Stimulated activated CD8-positive, alpha-beta memory T cell treated with anti-CD3 and anti-CD28 coated beads, Interleukin-12 subunit alpha, Interleukin-12 subunit beta, amount 100 ng/mL, for 24 hours (primary cell): Measurements from ENCODE around the gene EML1.

ENCODE experiments used
- DNase-seq: peaks from one replicate; pipeline ENCODE4 v3.0.0-alpha.2; 2020; ENCODE audit errors: extremely low read depth

Gene EML1

GRCh38 chr14:99902925-99903324 is 109.7 kb downstream of the EML1 start:
- DNase-seq: no peak

GRCh38 chr14:99904506-99904905 is 111.3 kb downstream of the EML1 start:
- no peak for DNase-seq

GRCh38 chr14:99905121-99905520 is 111.9 kb downstream of the EML1 start:
- DNase-seq: no peak

- DNase-seq: no peak
Observed at GRCh38 chr14:99907761-99908652, 114.8 kb downstream of the EML1 start.

- DNase-seq: no peak
Observed at GRCh38 chr14:99908653-99909250, 115.5 kb downstream of the EML1 start.

GRCh38 chr14:99909513-99910064 is 116.4 kb downstream of the EML1 start:
- DNase-seq: no peak

- DNase-seq: no peak
Observed at GRCh38 chr14:99910337-99911309, 117.4 kb downstream of the EML1 start.

- no peak for DNase-seq
Observed at GRCh38 chr14:99915305-99916090, 122.3 kb downstream of the EML1 start.

- no peak for DNase-seq
Observed at GRCh38 chr14:99916091-99916383, 122.8 kb downstream of the EML1 start.

- no peak for DNase-seq
Observed at GRCh38 chr14:99918781-99919180, 125.6 kb downstream of the EML1 start.

- no peak for DNase-seq
Observed at GRCh38 chr14:99921425-99921824, 128.2 kb downstream of the EML1 start.

- DNase-seq: no peak
Observed at GRCh38 chr14:99924379-99924778, 131.2 kb downstream of the EML1 start.

- no peak for DNase-seq
Observed at GRCh38 chr14:99925471-99925870, 132.3 kb downstream of the EML1 start.

GRCh38 chr14:99928963-99929362 is 135.8 kb downstream of the EML1 start:
- no peak for DNase-seq

GRCh38 chr14:99929601-99930000 is 136.4 kb downstream of the EML1 start:
- no peak for DNase-seq

- DNase-seq: no peak
Observed at GRCh38 chr14:99930420-99931274, 137.4 kb downstream of the EML1 start.

- DNase-seq: no peak
Observed at GRCh38 chr14:99931308-99931707, 138.1 kb downstream of the EML1 start.

- DNase-seq: no peak
Observed at GRCh38 chr14:99936056-99936455, 142.8 kb downstream of the EML1 start.

GRCh38 chr14:99936738-99937474 is 143.7 kb downstream of the EML1 start:
- DNase-seq: no peak
